ENCODE results near the gene CASQ2. TPM values are rescaled to one million over a fixed set of nuclear protein-coding genes. Genes with fewer than 3 reads are reported as not detected.

The CASQ2 gene
- total and polyA plus RNA-seq, 2 donors (not counting 3 experiments of a cell fraction or from before 2014, with no cell fraction given), result not detected

DNA sequence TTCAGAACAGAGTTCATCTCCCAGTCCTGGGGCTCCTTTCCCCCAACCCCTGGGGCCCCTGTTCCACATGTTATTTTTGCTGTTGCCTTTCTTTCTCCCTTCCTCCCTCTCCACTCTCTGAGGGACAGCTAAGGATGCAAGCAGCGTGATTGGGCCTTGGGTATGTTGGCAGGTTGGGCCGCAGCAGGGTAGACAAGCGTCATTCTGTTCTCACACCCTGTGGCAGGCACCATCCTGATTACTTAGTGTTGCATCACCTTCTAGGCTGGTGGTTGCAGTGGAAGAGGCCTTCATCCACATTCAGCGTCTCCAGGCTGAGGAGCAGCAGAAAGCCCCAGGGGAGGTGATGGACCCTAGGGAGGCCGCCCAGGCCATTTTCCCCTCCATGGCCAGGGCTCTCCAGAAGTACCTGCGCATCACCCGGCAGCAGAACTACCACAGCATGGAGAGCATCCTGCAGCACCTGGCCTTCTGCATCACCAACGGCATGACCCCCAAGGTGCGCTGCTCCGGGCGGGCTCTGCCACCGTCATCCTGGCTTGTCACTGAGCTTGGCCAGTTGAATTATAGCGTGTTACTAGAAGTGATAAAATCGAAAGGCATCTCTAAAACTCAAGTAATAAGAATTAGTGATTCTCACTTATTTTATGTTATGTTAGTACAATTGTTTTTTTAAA lies 83.3 kb downstream of the CASQ2 start:
- H3K27ac ChIP-seq (ENCODE audit: insufficient read depth, low read depth, low read length), result no peak overlapping the region
- no peaks in the 10 kb centered on the region for H3K4me1 ChIP-seq (ENCODE audit: control insufficient read depth, extremely low read depth, insufficient read depth, low read length)
- H4K20me1 ChIP-seq (replicated peaks; ENCODE audit: control insufficient read depth, extremely low read depth, insufficient read depth, low read length), result no peaks in the 10 kb centered on the region
- no peaks in the 10 kb centered on the region for H3K79me2 ChIP-seq (ENCODE audit: control insufficient read depth, insufficient read depth, low read length)
- H3K27me3 ChIP-seq (ENCODE audit: control insufficient read depth in 2 of 2, insufficient read depth in 2 of 2, low read length in 2 of 2), result no peaks in the 10 kb centered on the region
- no peaks in the 10 kb centered on the region for H3K9me3 ChIP-seq (replicated peaks; ENCODE audit: control insufficient read depth, insufficient read depth, low read length)
- no peak overlapping the region for H3K4me3 ChIP-seq (replicated peaks in 1 of 3; ENCODE audit: insufficient read depth in 1 of 3, low read depth in 1 of 3, low read length in 3 of 3)
- ChIA-PET CTCF (interaction anchor here (1.0 kb wide), 1 partner anchor 21 kb away, joined by 3 read pairs; no protein-coding TSS in a partner anchor), POLR2A (no interaction called here)
- H3K9ac ChIP-seq (replicated peaks; ENCODE audit: extremely low read depth, insufficient read depth, low read length), result no peak overlapping the region
- peaks cover 4 to 8% of the 10 kb centered on the region in 2 experiments for H3K36me3 ChIP-seq (ENCODE audit: control insufficient read depth in 2 of 2, extremely low read depth in 1 of 2, insufficient read depth in 2 of 2, low read length in 2 of 2)
- intact Hi-C loops (cut with micrococcal nuclease), result no loop called here
- DNase-seq (ENCODE audit: low read depth, low spot score) (no peak), FAIRE-seq (no peak)
- H2AFZ ChIP-seq (ENCODE audit: low read depth, low read length), result no peak overlapping the region
- no TSS peak for BruUV-seq (replicated peaks)
- H3K9me1 ChIP-seq (replicated peaks; ENCODE audit: control insufficient read depth, extremely low read depth, insufficient read depth, low read length), result no peaks in the 10 kb centered on the region
- no peak overlapping the region for H3K4me2 ChIP-seq (ENCODE audit: insufficient read depth, low read length)
- dilution Hi-C loops (cut with MboI; ENCODE audit: extremely low pct_ligation_motif_present, low sequenced_read_pairs), result no loop called here
- no peak for TF ChIP-seq POLR2A (IDR thresholded peaks at IDR 0.05; ENCODE audit: low read depth, low read length)
- TF ChIP-seq FOS (IDR thresholded peaks at IDR 0.05; ENCODE audit: borderline replicate concordance, insufficient read depth, low read length), result no peak
- TF ChIP-seq POLR2AphosphoS5 (IDR thresholded peaks at IDR 0.05; ENCODE audit: insufficient read depth, low read depth, low read length), result no peak
- TF ChIP-seq MYC (IDR thresholded peaks at IDR 0.05; ENCODE audit: low read depth, low read length), result no peak
- TF ChIP-seq, protein P1, sequence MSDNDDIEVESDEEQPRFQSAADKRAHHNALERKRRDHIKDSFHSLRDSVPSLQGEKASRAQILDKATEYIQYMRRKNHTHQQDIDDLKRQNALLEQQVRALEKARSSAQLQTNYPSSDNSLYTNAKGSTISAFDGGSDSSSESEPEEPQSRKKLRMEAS (IDR thresholded peaks at IDR 0.05; ENCODE audit: insufficient read depth, insufficient read length), result no peak
- TF ChIP-seq, protein P2, sequence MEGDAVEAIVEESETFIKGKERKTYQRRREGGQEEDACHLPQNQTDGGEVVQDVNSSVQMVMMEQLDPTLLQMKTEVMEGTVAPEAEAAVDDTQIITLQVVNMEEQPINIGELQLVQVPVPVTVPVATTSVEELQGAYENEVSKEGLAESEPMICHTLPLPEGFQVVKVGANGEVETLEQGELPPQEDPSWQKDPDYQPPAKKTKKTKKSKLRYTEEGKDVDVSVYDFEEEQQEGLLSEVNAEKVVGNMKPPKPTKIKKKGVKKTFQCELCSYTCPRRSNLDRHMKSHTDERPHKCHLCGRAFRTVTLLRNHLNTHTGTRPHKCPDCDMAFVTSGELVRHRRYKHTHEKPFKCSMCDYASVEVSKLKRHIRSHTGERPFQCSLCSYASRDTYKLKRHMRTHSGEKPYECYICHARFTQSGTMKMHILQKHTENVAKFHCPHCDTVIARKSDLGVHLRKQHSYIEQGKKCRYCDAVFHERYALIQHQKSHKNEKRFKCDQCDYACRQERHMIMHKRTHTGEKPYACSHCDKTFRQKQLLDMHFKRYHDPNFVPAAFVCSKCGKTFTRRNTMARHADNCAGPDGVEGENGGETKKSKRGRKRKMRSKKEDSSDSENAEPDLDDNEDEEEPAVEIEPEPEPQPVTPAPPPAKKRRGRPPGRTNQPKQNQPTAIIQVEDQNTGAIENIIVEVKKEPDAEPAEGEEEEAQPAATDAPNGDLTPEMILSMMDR (IDR thresholded peaks at IDR 0.05; ENCODE audit: extremely low read depth in 1 of 2, insufficient read depth in 1 of 2, low read depth in 1 of 2, low read length in 2 of 2), result no peak
- no peak for TF ChIP-seq GATA2 (IDR thresholded peaks at IDR 0.05; ENCODE audit: insufficient read depth, insufficient read length, low read depth, low read length)
- no peak for TF ChIP-seq JUN (IDR thresholded peaks at IDR 0.05; ENCODE audit: borderline replicate concordance, insufficient read depth, insufficient read length, low read depth)
- TF ChIP-seq EZH2 (IDR thresholded peaks at IDR 0.05; ENCODE audit: borderline replicate concordance, low read depth, low read length, severe bottlenecking), result no peak

Measured in endothelial cell of umbilical vein (primary cell).